GM12878 (cell line): ENCODE results near the gene POLD1. TPM values are rescaled to one million over a fixed set of nuclear protein-coding genes. Genes with fewer than 3 reads are reported as not detected.

ENCODE experiments used
- ATAC-seq: fragments of 200-7000 bp; cut with Tn5 transposase; 3 replicates; pipeline ENCODE4 v1.9.1; 2020; ENCODE audit warnings: mild to moderate bottlenecking, moderate library complexity
- BruUV-seq: library from RNA; stranded (reverse); fragments of 400-500 nt; replicated peaks from 2 replicates; lab custom pipeline; 2021; lab: Mats Ljungman, UMichigan
- CTCF ChIA-PET: fragments of 300-600 bp; sonication (Branson Sonifier 250); formaldehyde crosslinking; extraction: SDS; loops from one replicate; lab custom pipeline; 2021; ENCODE audit warnings: inconsistent platforms; lab: Yijun Ruan, JAX
- POLR2A ChIA-PET: fragments of 350-600 bp; formaldehyde crosslinking; extraction: SDS; loops from one replicate; lab custom pipeline; 2021; ENCODE audit warnings: inconsistent platforms; lab: Charles Lee
- RAD21 ChIA-PET: fragments of 300-600 bp; sonication (Branson Sonifier 250); formaldehyde crosslinking; loops from one replicate; lab custom pipeline; 2023; ENCODE audit warnings: antibody characterized with exemption; ENCODE audit not compliant: unreplicated experiment; lab: Charles Lee
- SMC1A ChIA-PET: fragments of 300-600 bp; sonication (Branson Sonifier 250); formaldehyde crosslinking; loops from one replicate; lab custom pipeline; 2023; ENCODE audit not compliant: unreplicated experiment, uncharacterized antibody; lab: Charles Lee
- DNase-seq: peaks from one replicate; pipeline ENCODE4 v3.0.0-alpha.2; 2011; ENCODE audit warnings: low read depth, low spot score
- FAIRE-seq: peaks from 3 replicates; lab custom pipeline; 2011; peaks lifted over from hg19 to GRCh38; lab: Jason Lieb, UNC
- H2AFZ ChIP-seq: 2 replicates; pipeline ENCODE4 v1.6.0; 2011; ENCODE audit warnings: low read depth, low read length, control low read depth; ENCODE audit not compliant: control insufficient read depth
- H3K27ac ChIP-seq: 2 replicates; pipeline ENCODE4 v1.5.1; 2011; ENCODE audit warnings: control low read depth; ENCODE audit not compliant: control insufficient read depth, insufficient read depth
- H3K27me3 ChIP-seq, 2 experiments: replicated peaks in 1 of 2; 2 replicates each; pipeline versions ENCODE4 v1.6.0 to v1.6.1; 2011; ENCODE audit warnings: low read length in 1 of 2; ENCODE audit not compliant: control insufficient read depth in 2 of 2, insufficient read depth in 2 of 2
- H3K36me3 ChIP-seq, 2 experiments: 2 replicates each; pipeline ENCODE4 v1.5.1; 2011; ENCODE audit warnings: low read length in 1 of 2; ENCODE audit not compliant: control insufficient read depth in 2 of 2, insufficient read depth in 2 of 2
- H3K4me1 ChIP-seq: 2 replicates; pipeline ENCODE4 v1.6.1; 2011; ENCODE audit warnings: mild to moderate bottlenecking, low read length, moderate library complexity, mixed read lengths; ENCODE audit not compliant: control insufficient read depth, insufficient read depth
- H3K4me2 ChIP-seq: 2 replicates; pipeline ENCODE4 v1.6.0; 2011; ENCODE audit warnings: control low read depth; ENCODE audit not compliant: control insufficient read depth, insufficient read depth
- H3K4me3 ChIP-seq: fragments of 200-600 bp; sonication (generic); 2 replicates; pipeline ENCODE4 v1.5.1; 2016
- H3K79me2 ChIP-seq: 2 replicates; pipeline ENCODE4 v1.6.0; 2011; ENCODE audit warnings: low read length; ENCODE audit not compliant: control insufficient read depth, insufficient read depth
- H3K9ac ChIP-seq: 2 replicates; pipeline ENCODE4 v1.8.0; 2011; ENCODE audit warnings: low read length, control low read depth, mixed read lengths; ENCODE audit not compliant: control insufficient read depth, insufficient read depth
- H3K9me3 ChIP-seq: replicated peaks from 3 replicates; pipeline ENCODE4 v1.5.1; 2011; ENCODE audit warnings: mild to moderate bottlenecking, low read length; ENCODE audit not compliant: control insufficient read depth, insufficient read depth
- H4K20me1 ChIP-seq: 2 replicates; pipeline ENCODE4 v1.6.0; 2011; ENCODE audit not compliant: control insufficient read depth, insufficient read depth
- ASH2L ChIP-seq: fragments of 300-600, 200-600 bp; sonication (generic); IDR thresholded peaks from 2 replicates; pipeline ENCODE4 v1.6.1; 2017; ENCODE audit warnings: low read depth, mild to moderate bottlenecking, borderline replicate concordance
- ATF7 ChIP-seq: fragments of 450-650 bp; IDR thresholded peaks from 2 replicates; pipeline ENCODE4 v1.6.1; 2016; ENCODE audit warnings: low read depth, mild to moderate bottlenecking
- BRCA1 ChIP-seq: IDR thresholded peaks from 2 replicates; pipeline ENCODE4 v1.6.1; 2011; ENCODE audit warnings: low read depth, low read length, improper control_type of control experiment
- DPF2 ChIP-seq: fragments of 450-650 bp; IDR thresholded peaks from 2 replicates; pipeline ENCODE4 v1.6.1; 2017; ENCODE audit warnings: mild to moderate bottlenecking
- HCFC1 ChIP-seq: fragments of 150-350 bp; IDR thresholded peaks from 2 replicates; pipeline ENCODE4 v1.6.1; 2014; ENCODE audit warnings: low read length
- MAX ChIP-seq: IDR thresholded peaks from 2 replicates; pipeline ENCODE4 v1.6.1; 2012; ENCODE audit warnings: low read depth, low read length, improper control_type of control experiment
- NFYB ChIP-seq: IDR thresholded peaks from 2 replicates; pipeline ENCODE4 v1.6.1; 2011; ENCODE audit warnings: low read depth, mild to moderate bottlenecking, low read length, improper control_type of control experiment, moderate library complexity; ENCODE audit not compliant: insufficient read depth
- SPI1 ChIP-seq: IDR thresholded peaks from 2 replicates; pipeline ENCODE4 v1.6.1; 2011; ENCODE audit warnings: low read depth, mild to moderate bottlenecking, low read length, moderate library complexity, borderline replicate concordance; ENCODE audit not compliant: insufficient read depth
- SRF ChIP-seq, 2 experiments: IDR thresholded peaks; 2 replicates each; pipeline ENCODE4 v1.6.1; 2011; ENCODE audit warnings: low read depth in 2 of 2, low read length in 2 of 2, mild to moderate bottlenecking in 1 of 2, moderate library complexity in 1 of 2
- WGBS: methylation state at CpG from one replicate; pipeline ENCODE4 v1.1.6; 2016; ENCODE audit warnings: low lambda C conversion rate; ENCODE audit not compliant: insufficient replicate concordance, insufficient coverage; ENCODE audit errors: missing lambda C conversion rate; 5-methylcytosine and 5-hydroxymethylcytosine counted together
- in situ Hi-C: fragments of 300-500 bp; cut with MboI; formaldehyde crosslinking; loops from 9 replicates; pipeline ENCODE4 v1.14.3; 2018; ENCODE audit warnings: mixed read lengths
- intact Hi-C: fragments of 100-400 bp; cut with micrococcal nuclease; formaldehyde crosslinking; loops from one replicate; pipeline ENCODE4 v1.14.2; 2022; ENCODE audit not compliant: unreplicated experiment
- polyA plus RNA-seq, 11 experiments: library from polyadenylated mRNA; depleted of rRNA in 4 of 11; unstranded in 6 of 11; stranded (reverse) in 5 of 11; fragments of >200 nt; fragmentation: Nextera tagmentation in 4 of 11; fragmentation: Illumina TruSeq in 1 of 11; extraction: Ambion mirVana in 4 of 11; extraction: Trizol in 1 of 11; gene quantifications; 1 replicate in 1 of 11; 2 replicates in 10 of 11; pipeline versions ENCODE4 v1.2.1 to v1.2.3, GENCODE V29; 2011 to 2016; ENCODE audit warnings: inconsistent platforms in 2 of 11, missing spikeins in 2 of 11, low read depth in 1 of 11
- total RNA-seq, 4 experiments: library from RNA; depleted of rRNA in 3 of 4; stranded (reverse); fragments of >200 nt in 3 of 4; fragmentation: Illumina TruSeq in 1 of 4; extraction: Trizol in 1 of 4; gene quantifications; 2 replicates each; pipeline versions ENCODE4 v1.2.1 to v1.2.3, GENCODE V29; 2013 to 2021
- TF ChIP-seq, protein P1 (sequence below): fragments of 450-650 bp; IDR thresholded peaks from 2 replicates; pipeline ENCODE4 v1.6.1; 2016; ENCODE audit warnings: mild to moderate bottlenecking
- TF ChIP-seq, protein P2 (sequence below): IDR thresholded peaks from 2 replicates; pipeline ENCODE4 v1.6.1; 2012; ENCODE audit warnings: mild to moderate bottlenecking, low read depth, low read length

POLD1 gene
- total and polyA plus RNA-seq, 10 of the 15 experiments (the other 5 are each of a cell fraction or from before 2014, with no cell fraction given), result 0.76 to 165 (median 63.4) TPM

DNA sequence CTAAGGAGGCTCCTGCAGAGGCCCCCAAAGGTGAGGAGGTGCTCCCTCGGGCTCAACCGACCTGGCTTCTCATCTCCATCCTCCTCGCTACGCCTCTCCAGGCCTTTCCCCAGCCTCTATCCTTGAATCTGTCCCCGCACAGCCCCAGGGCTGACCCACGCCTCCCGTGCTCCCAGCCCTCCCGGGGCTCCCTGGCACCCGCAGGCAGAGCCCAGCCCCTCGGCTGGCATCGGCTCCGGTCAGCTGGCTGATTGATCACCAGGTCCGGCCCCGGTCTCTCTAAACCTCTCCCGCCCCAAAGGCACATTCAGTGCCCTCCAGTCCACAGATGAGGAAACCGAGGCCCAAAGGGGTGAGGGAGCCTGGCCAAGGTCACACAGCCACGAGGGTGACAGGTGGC lies 51.1 kb downstream of the POLD1 start:
- H3K27ac ChIP-seq, result no peak overlapping the region
- intact Hi-C loops, result no loop called here
- H4K20me1 ChIP-seq, result no peaks in the 10 kb centered on the region
- no peak overlapping the region for H3K9ac ChIP-seq
- ChIA-PET POLR2A (interaction anchor here (0.6 kb wide), 1 partner anchor 103 kb away, joined by 4 read pairs; no protein-coding TSS in a partner anchor), SMC1A (no interaction called here), RAD21 (no interaction called here), CTCF (no interaction called here)
- no TSS peak for BruUV-seq
- in situ Hi-C loops, result no loop called here
- no peak overlapping the region for H3K4me3 ChIP-seq
- FAIRE-seq (no peak), DNase-seq (no peak), ATAC-seq (no peak)
- no peaks in the 10 kb centered on the region for H3K36me3 ChIP-seq
- no peak overlapping the region for H3K4me2 ChIP-seq
- H3K9me3 ChIP-seq, result no peaks in the 10 kb centered on the region
- no peak for TF ChIP-seq BRCA1
- no peak for TF ChIP-seq DPF2
- no peak for TF ChIP-seq NFYB
- TF ChIP-seq ATF7, result no peak
- no peak for TF ChIP-seq HCFC1
- 78% methylated on average over 17 of the region's 17 CpGs for WGBS
- peaks cover 0 to 4% of the 10 kb centered on the region in 2 experiments; a peak in 1 of 4 replicates for H3K27me3 ChIP-seq
- peaks cover 32% of the 10 kb centered on the region for H3K4me1 ChIP-seq
- no peak overlapping the region for H2AFZ ChIP-seq
- no peaks in the 10 kb centered on the region for H3K79me2 ChIP-seq

DNA sequence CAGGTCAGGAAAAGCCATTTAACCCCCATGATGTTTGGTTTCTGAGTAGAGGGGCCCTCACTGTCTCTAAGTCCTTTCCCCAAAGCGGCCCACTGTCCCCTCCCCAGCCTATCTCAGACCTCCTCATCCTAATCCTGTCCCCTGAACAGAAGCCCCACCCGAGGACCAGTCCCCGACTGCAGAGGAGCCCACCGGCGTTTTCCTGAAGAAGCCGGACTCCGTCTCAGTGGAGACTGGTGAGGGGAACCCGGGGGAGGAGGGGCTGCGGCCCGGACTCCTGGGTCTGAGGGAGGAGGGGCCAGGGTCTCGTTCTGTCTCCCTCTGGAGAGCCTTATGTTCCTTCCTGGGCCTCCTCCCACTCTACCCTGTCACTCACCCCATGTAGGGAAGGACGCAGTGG lies 51.5 kb downstream of the POLD1 start:
- Histone ChIP-seq H3K9me3 (no peaks in the 10 kb centered on the region), H3K79me2 (no peaks in the 10 kb centered on the region), H3K4me2 (no peak overlapping the region), H4K20me1 (no peaks in the 10 kb centered on the region), H3K27ac (no peak overlapping the region), H2AFZ (no peak overlapping the region), H3K36me3 (no peaks in the 10 kb centered on the region), H3K4me3 (no peak overlapping the region), H3K27me3 (peaks cover 0 to 4% of the 10 kb centered on the region in 2 experiments; a peak in 1 of 4 replicates), H3K4me1 (peaks cover 29% of the 10 kb centered on the region), H3K9ac (no peak overlapping the region)
- POLR2A ChIA-PET, result no interaction called here
- SMC1A ChIA-PET, result no interaction called here
- intact Hi-C loops, result no loop called here
- whole genome bisulfite sequencing, result 66% methylated on average over 12 of the region's 12 CpGs
- no peak for FAIRE-seq
- CTCF ChIA-PET, result no interaction called here
- DNase-seq, result no peak
- RAD21 ChIA-PET, result no interaction called here
- no peak for ATAC-seq
- in situ Hi-C loops, result no loop called here
- BruUV-seq, result no TSS peak
- TF ChIP-seq ATF7 (no peak), ASH2L (no peak), MAX (no peak), SRF (IDR thresholded peaks at IDR 0.05; ENCODE audit: low read depth in 2 of 2, low read length in 2 of 2) (no peak), SPI1 (no peak)
- TF ChIP-seq, protein P1, sequence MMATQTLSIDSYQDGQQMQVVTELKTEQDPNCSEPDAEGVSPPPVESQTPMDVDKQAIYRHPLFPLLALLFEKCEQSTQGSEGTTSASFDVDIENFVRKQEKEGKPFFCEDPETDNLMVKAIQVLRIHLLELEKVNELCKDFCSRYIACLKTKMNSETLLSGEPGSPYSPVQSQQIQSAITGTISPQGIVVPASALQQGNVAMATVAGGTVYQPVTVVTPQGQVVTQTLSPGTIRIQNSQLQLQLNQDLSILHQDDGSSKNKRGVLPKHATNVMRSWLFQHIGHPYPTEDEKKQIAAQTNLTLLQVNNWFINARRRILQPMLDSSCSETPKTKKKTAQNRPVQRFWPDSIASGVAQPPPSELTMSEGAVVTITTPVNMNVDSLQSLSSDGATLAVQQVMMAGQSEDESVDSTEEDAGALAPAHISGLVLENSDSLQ, result no peak
- TF ChIP-seq, protein P2, sequence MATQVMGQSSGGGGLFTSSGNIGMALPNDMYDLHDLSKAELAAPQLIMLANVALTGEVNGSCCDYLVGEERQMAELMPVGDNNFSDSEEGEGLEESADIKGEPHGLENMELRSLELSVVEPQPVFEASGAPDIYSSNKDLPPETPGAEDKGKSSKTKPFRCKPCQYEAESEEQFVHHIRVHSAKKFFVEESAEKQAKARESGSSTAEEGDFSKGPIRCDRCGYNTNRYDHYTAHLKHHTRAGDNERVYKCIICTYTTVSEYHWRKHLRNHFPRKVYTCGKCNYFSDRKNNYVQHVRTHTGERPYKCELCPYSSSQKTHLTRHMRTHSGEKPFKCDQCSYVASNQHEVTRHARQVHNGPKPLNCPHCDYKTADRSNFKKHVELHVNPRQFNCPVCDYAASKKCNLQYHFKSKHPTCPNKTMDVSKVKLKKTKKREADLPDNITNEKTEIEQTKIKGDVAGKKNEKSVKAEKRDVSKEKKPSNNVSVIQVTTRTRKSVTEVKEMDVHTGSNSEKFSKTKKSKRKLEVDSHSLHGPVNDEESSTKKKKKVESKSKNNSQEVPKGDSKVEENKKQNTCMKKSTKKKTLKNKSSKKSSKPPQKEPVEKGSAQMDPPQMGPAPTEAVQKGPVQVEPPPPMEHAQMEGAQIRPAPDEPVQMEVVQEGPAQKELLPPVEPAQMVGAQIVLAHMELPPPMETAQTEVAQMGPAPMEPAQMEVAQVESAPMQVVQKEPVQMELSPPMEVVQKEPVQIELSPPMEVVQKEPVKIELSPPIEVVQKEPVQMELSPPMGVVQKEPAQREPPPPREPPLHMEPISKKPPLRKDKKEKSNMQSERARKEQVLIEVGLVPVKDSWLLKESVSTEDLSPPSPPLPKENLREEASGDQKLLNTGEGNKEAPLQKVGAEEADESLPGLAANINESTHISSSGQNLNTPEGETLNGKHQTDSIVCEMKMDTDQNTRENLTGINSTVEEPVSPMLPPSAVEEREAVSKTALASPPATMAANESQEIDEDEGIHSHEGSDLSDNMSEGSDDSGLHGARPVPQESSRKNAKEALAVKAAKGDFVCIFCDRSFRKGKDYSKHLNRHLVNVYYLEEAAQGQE, result no peak
